Glutamatergic neuron (in vitro differentiated cells): ENCODE results near the gene SYMPK. TPM values are rescaled to one million over a fixed set of nuclear protein-coding genes. Genes with fewer than 3 reads are reported as not detected.

ENCODE experiments used
- DNase-seq: peaks from one replicate; pipeline ENCODE4 v3.0.0; 2022
- H3K27ac Mint-ChIP-seq: one replicate; pipeline ENCODE4 v1.8.0; 2020; ENCODE audit warnings: mild to moderate bottlenecking, mixed read lengths, inconsistent platforms; ENCODE audit not compliant: unreplicated experiment
- H3K27me3 Mint-ChIP-seq: one replicate; pipeline ENCODE4 v1.8.0; 2020; ENCODE audit warnings: mild to moderate bottlenecking, moderate library complexity, mixed read lengths, inconsistent platforms; ENCODE audit not compliant: unreplicated experiment
- H3K36me3 Mint-ChIP-seq: one replicate; pipeline ENCODE4 v1.8.0; 2020; ENCODE audit warnings: mild to moderate bottlenecking, mixed read lengths, inconsistent platforms; ENCODE audit not compliant: unreplicated experiment
- H3K4me1 Mint-ChIP-seq: one replicate; pipeline ENCODE4 v1.8.0; 2020; ENCODE audit warnings: mild to moderate bottlenecking, low read depth, mixed read lengths, inconsistent platforms; ENCODE audit not compliant: unreplicated experiment
- H3K4me3 Mint-ChIP-seq: one replicate; pipeline ENCODE4 v1.8.0; 2020; ENCODE audit warnings: mild to moderate bottlenecking, mixed read lengths, inconsistent platforms; ENCODE audit not compliant: unreplicated experiment
- H3K9me3 Mint-ChIP-seq: one replicate; pipeline ENCODE4 v1.8.0; 2020; ENCODE audit warnings: mild to moderate bottlenecking, moderate library complexity, mixed read lengths, inconsistent platforms; ENCODE audit not compliant: unreplicated experiment
- CTCF ChIP-seq: fragments of 200-600 bp; sonication (generic); IDR thresholded peaks from one replicate; pipeline ENCODE4 v1.5.0; 2021; ENCODE audit not compliant: partially characterized antibody, unreplicated experiment
- total RNA-seq: library from RNA; stranded (reverse); fragmentation: NEBNext Ultra II Directional; extraction: Animal tissue kit (Norgen Biotek cat#: 25700); gene quantifications from one replicate; pipeline ENCODE4 v1.2.1, GENCODE V29; 2021; ENCODE audit not compliant: unreplicated experiment

SYMPK gene
- total RNA-seq, 1 donor from 2014 or later, result 78.1 TPM

- TF ChIP-seq CTCF, result peak; percentile 90
- Mint-ChIP-seq H3K36me3 (no peaks in the 10 kb centered on the region), H3K27ac (peak overlapping the region; percentile 3), H3K27me3 (peaks cover 7% of the 10 kb centered on the region), H3K4me3 (peak overlapping the region; percentile 82), H3K9me3 (peaks cover 9% of the 10 kb centered on the region), H3K4me1 (peaks cover 15% of the 10 kb centered on the region)
- DNase-seq, result peak; percentile 91
Measured at GRCh38 chr19:45882652-45883585, 20.0 kb upstream of the SYMPK start.

GRCh38 chr19:45881909-45882528 lies 19.1 kb upstream of the SYMPK start:
- no peak for DNase-seq
- Mint-ChIP-seq H3K9me3 (peaks cover 11% of the 10 kb centered on the region), H3K36me3 (no peaks in the 10 kb centered on the region), H3K27ac (no peak overlapping the region), H3K4me3 (peak overlapping the region; percentile 11), H3K4me1 (peaks cover 18% of the 10 kb centered on the region), H3K27me3 (peaks cover 11% of the 10 kb centered on the region)
- TF ChIP-seq CTCF, result no peak

DNA sequence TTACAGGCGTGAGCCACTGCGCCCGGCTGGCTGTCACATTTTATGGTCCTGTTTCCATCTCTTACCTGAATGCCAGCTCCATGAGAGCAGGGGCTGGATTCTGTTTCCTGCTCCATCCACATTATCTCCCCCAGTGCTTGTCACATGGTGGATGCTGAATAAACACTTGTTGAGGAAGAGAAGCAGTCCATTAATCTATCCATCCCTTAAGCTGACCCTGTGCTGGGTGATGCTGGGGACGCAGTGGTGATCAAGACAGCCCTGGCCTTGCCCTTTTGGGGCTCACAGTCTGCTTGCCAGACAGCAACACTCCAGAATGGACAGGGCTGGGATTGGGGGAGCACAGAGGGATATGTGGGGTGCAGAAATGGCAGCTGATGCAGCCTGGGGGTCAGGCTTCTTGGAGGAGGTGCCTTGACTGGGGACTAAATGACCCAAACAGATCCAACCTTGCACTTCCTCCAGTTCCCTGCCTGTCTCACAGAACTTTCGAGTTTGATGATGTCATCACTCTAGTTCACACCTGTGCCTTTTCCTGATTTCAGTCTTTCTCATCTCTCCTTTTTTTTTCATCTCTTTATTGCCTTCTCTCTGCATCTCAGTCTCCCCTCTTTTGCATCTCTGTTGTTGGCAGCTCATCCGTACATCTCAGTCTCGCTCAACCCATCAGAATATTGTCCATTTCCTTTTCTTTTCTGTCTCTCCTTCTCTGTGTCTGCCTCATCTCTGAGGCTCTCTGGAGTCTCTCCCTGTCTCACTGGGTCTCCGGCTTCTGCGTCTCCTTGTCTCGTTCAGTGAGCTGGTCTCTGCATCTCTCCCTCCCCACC lies 18.3 kb upstream of the SYMPK start:
- H3K9me3 Mint-ChIP-seq, result peaks cover 12% of the 10 kb centered on the region
- no peaks in the 10 kb centered on the region for H3K36me3 Mint-ChIP-seq
- H3K27me3 Mint-ChIP-seq, result peaks cover 12% of the 10 kb centered on the region
- no peak for TF ChIP-seq CTCF
- H3K27ac Mint-ChIP-seq, result peak overlapping the region; percentile 49
- H3K4me1 Mint-ChIP-seq, result peaks cover 19% of the 10 kb centered on the region
- H3K4me3 Mint-ChIP-seq, result peak overlapping the region; percentile 11
- DNase-seq, result no peak

- Mint-ChIP-seq H3K4me3 (no peak overlapping the region), H3K9me3 (peaks cover 9% of the 10 kb centered on the region)
- TF ChIP-seq CTCF, result no peak
Measured at GRCh38 chr19:45879971-45880370, 17.0 kb upstream of the SYMPK start.

More at GRCh38 chr19:45879971-45880370, 17.0 kb upstream of the SYMPK start:
- H3K27me3 Mint-ChIP-seq, result peaks cover 12% of the 10 kb centered on the region
- H3K36me3 Mint-ChIP-seq, result no peaks in the 10 kb centered on the region
- no peak for DNase-seq
- H3K27ac Mint-ChIP-seq, result no peak overlapping the region
- H3K4me1 Mint-ChIP-seq, result peaks cover 21% of the 10 kb centered on the region
